Airway epithelial cell (primary cell): ENCODE measurements around the gene GLIS1. TPM values are rescaled to one million over a fixed set of nuclear protein-coding genes. Genes with fewer than 3 reads are reported as not detected.

ENCODE experiments used
- total RNA-seq: library from RNA; depleted of rRNA; stranded (reverse); fragments of >200 nt; gene quantifications from 2 replicates; pipeline ENCODE4 v1.2.3, GENCODE V29; 2015

The GLIS1 gene
- 0.33 and 0.49 TPM in 2 replicates for total RNA-seq

DNA sequence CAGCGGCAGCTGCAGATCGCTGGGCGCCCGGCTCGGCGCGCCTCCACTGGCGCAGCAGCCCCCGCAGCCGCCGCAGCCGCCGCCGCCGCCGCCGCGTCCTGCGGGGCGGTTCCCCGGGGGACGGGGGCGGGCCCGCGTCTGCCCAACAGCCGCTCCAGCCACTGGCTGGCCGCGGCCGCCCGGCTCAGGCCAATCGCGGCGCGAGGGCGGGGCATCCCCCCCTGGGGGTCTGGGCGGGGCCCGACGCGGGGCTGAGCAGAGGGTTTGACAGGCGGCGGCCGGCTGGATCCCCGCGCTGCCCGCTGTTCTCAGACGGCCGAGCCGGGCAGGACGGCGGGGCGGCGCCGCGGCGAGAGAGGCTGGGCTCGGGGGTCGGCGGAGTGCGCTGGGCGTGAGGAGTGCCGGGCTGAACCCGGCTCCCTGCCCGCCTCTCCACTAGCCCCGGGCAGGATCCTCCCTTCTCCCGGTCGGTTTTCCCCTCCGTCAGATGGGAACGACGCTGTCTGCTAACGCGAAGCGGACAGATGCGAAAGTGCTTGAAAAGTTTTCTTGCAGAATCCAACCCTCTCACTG is at the start of gene GLIS1:
Gene GLIS1 (minus strand): TSS at position 56 of the 573 bp plus-strand sequence. CDS start 1,100 bp downstream, outside the sequence.

DNA sequence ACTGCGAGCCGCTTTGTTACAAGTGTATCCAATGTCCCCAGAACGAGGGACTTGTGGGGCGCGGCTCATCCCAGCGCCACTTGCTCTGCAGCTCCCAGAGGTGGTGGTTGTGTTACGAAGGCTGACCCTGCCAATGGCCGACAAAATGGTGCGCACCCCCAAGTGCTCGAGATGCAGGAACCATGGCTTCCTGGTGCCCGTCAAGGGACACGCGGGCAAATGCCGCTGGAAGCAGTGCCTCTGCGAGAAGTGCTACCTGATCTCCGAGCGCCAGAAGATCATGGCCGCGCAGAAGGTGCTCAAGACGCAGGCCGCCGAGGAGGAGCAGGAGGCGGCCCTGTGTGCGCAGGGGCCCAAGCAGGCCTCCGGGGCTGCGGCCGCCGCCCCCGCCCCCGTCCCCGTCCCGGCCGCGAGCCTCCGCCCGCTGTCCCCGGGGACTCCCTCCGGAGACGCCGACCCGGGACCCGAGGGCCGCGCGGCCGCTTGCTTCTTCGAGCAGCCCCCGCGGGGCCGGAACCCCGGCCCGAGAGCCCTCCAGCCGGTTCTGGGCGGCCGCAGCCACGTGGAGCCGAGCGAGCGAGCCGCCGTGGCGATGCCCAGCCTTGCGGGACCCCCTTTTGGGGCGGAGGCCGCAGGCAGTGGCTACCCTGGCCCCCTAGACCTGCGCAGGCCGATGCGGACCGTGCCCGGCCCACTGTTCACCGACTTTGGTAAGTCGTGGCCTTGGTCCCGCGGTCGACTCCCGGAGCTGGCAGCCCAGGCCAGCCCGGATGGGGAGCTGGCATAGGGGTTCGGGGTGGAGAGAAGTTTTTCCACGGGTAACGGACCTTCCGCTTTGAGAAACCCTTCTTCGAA is 279.4 kb downstream of the GLIS1 start, which contains the start of gene DMRTB1:
Gene DMRTB1 (plus strand): TSS at position 79 of the 855 bp plus-strand sequence. CDS start 55 bp downstream, at position 134.

Other genes with a start within 250 kb of the GLIS1 start
- 20.8 and 35.3 TPM in 2 replicates for gene NDC1, start 99.1 kb upstream of the GLIS1 start, total RNA-seq
- gene YIPF1, start 150.6 kb upstream of the GLIS1 start, total RNA-seq = 20.9 and 22.1 TPM in 2 replicates
- gene DIO1, start 155.0 kb upstream of the GLIS1 start, total RNA-seq = 0.35 TPM in 1 of 2 replicates, not detected in the other
- 23.1 and 24.7 TPM in 2 replicates for gene IFT25, start 206.5 kb upstream of the GLIS1 start, total RNA-seq
- 41.1 and 41.4 TPM in 2 replicates for gene LRRC42, start 207.2 kb upstream of the GLIS1 start, total RNA-seq